ENCODE results near the gene HMCN2. TPM values are rescaled to one million over a fixed set of nuclear protein-coding genes. Genes with fewer than 3 reads are reported as not detected.

HMCN2 gene
- total RNA-seq, 1 experiment from 2014 or later = 5.6 TPM

GRCh38 chr9:130430232-130430631, 164.7 kb downstream of the HMCN2 start:
- H3K4me1 Mint-ChIP-seq = peaks cover 14% of the 10 kb centered on the region
- TF ChIP-seq CREM (CRISPR knock-in tag; IDR thresholded peaks at IDR 0.05) = no peak
- TF ChIP-seq, protein P1, sequence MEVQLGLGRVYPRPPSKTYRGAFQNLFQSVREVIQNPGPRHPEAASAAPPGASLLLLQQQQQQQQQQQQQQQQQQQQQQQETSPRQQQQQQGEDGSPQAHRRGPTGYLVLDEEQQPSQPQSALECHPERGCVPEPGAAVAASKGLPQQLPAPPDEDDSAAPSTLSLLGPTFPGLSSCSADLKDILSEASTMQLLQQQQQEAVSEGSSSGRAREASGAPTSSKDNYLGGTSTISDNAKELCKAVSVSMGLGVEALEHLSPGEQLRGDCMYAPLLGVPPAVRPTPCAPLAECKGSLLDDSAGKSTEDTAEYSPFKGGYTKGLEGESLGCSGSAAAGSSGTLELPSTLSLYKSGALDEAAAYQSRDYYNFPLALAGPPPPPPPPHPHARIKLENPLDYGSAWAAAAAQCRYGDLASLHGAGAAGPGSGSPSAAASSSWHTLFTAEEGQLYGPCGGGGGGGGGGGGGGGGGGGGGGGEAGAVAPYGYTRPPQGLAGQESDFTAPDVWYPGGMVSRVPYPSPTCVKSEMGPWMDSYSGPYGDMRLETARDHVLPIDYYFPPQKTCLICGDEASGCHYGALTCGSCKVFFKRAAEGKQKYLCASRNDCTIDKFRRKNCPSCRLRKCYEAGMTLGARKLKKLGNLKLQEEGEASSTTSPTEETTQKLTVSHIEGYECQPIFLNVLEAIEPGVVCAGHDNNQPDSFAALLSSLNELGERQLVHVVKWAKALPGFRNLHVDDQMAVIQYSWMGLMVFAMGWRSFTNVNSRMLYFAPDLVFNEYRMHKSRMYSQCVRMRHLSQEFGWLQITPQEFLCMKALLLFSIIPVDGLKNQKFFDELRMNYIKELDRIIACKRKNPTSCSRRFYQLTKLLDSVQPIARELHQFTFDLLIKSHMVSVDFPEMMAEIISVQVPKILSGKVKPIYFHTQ (CRISPR knock-in tag; IDR thresholded peaks at IDR 0.05) = no peak
- TF ChIP-seq NR2C2 (CRISPR knock-in tag; IDR thresholded peaks at IDR 0.05) = no peak
- TF ChIP-seq ZBTB43 (CRISPR knock-in tag; IDR thresholded peaks at IDR 0.05) = no peak
- POLR2A ChIA-PET = no interaction called here
- H3K4me3 Mint-ChIP-seq = no peak overlapping the region
- DNase-seq (ENCODE audit: low spot score) (no peak), ATAC-seq (no peak)
- H3K36me3 Mint-ChIP-seq = no peaks in the 10 kb centered on the region
- no peak overlapping the region for H3K27ac Mint-ChIP-seq
- no peaks in the 10 kb centered on the region for H3K9me3 Mint-ChIP-seq
- CTCF ChIA-PET = no interaction called here
- H3K27me3 Mint-ChIP-seq (ENCODE audit: low read depth) = peaks cover 30% of the 10 kb centered on the region

DNA sequence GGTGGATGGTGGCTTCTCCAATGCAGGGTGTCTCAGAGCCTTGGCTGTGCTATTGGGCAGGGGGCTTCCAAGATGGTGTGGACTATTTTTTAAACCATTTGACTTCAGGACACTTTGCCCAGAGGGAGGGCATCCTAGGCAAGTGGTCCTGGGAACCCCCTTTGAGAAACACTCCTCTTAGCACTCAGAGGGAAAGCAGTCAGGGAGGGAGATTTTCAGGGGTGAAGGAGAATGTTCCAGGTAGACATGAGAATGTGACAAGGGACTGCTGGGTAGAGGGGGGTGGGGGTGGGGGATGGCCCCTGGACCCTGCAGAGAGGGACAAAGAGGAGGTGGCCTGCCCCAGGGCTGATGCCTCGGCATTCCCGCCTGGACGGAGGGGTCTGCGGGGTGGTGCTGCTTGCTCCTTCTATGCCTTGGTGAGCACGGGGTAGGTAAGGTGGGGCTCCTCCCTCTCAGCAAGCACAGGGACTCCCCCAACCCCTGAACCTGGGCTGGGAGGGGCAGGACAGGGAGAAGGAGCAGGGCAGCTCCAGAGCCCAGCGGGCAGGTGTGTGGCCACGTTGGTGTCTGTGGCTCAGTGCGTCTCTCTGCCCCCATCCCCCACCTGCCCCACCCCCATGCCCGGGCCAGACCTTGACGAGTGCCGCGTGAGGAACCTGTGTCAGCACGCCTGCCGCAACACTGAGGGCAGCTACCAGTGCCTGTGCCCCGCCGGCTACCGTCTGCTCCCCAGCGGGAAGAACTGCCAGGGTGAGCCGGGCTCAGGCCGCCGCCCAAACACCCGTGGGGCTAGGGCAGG, 165.4 kb downstream of the HMCN2 start:
- Mint-ChIP-seq H3K27ac (no peak overlapping the region), H3K4me1 (peaks cover 14% of the 10 kb centered on the region), H3K36me3 (no peaks in the 10 kb centered on the region), H3K27me3 (ENCODE audit: low read depth) (peaks cover 32% of the 10 kb centered on the region), H3K4me3 (no peak overlapping the region), H3K9me3 (no peaks in the 10 kb centered on the region)
- no peak for ATAC-seq
- TF ChIP-seq, protein P2, sequence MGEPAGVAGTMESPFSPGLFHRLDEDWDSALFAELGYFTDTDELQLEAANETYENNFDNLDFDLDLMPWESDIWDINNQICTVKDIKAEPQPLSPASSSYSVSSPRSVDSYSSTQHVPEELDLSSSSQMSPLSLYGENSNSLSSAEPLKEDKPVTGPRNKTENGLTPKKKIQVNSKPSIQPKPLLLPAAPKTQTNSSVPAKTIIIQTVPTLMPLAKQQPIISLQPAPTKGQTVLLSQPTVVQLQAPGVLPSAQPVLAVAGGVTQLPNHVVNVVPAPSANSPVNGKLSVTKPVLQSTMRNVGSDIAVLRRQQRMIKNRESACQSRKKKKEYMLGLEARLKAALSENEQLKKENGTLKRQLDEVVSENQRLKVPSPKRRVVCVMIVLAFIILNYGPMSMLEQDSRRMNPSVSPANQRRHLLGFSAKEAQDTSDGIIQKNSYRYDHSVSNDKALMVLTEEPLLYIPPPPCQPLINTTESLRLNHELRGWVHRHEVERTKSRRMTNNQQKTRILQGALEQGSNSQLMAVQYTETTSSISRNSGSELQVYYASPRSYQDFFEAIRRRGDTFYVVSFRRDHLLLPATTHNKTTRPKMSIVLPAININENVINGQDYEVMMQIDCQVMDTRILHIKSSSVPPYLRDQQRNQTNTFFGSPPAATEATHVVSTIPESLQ (CRISPR knock-in tag; IDR thresholded peaks at IDR 0.05) = no peak
- ChIA-PET POLR2A (no interaction called here), CTCF (no interaction called here)
- DNase-seq (ENCODE audit: low spot score) = no peak

GRCh38 chr9:130431536-130432303, 166.2 kb downstream of the HMCN2 start:
- H3K36me3 Mint-ChIP-seq = no peaks in the 10 kb centered on the region
- CTCF ChIA-PET = no interaction called here
- POLR2A ChIA-PET = no interaction called here

More at GRCh38 chr9:130431536-130432303, 166.2 kb downstream of the HMCN2 start:
- peaks cover 35% of the 10 kb centered on the region for H3K27me3 Mint-ChIP-seq (ENCODE audit: low read depth)
- TF ChIP-seq ATF2 (CRISPR knock-in tag; IDR thresholded peaks at IDR 0.05; ENCODE audit: borderline replicate concordance, low read depth) = no peak
- no peak for TF ChIP-seq FOXK1 (CRISPR knock-in tag; IDR thresholded peaks at IDR 0.05)
- TF ChIP-seq ZNF232 (CRISPR knock-in tag; IDR thresholded peaks at IDR 0.05) = no peak
- TF ChIP-seq ZNF671 (CRISPR knock-in tag; IDR thresholded peaks at IDR 0.05) = no peak
- TF ChIP-seq MLX (CRISPR knock-in tag; IDR thresholded peaks at IDR 0.05) = no peak
- TF ChIP-seq RELA (CRISPR knock-in tag; IDR thresholded peaks at IDR 0.05; ENCODE audit: borderline replicate concordance) = no peak
- no peak for TF ChIP-seq ZNF416 (CRISPR knock-in tag; IDR thresholded peaks at IDR 0.05)
- no peak for TF ChIP-seq GRHL2 (CRISPR knock-in tag; IDR thresholded peaks at IDR 0.05; ENCODE audit: insufficient replicate concordance, severe bottlenecking)
- TF ChIP-seq JAZF1 (CRISPR knock-in tag; IDR thresholded peaks at IDR 0.05) = no peak
- TF ChIP-seq ZMAT4 (CRISPR knock-in tag; IDR thresholded peaks at IDR 0.05) = no peak
- no peak for TF ChIP-seq ESRRA (CRISPR knock-in tag; IDR thresholded peaks at IDR 0.05; ENCODE audit: borderline replicate concordance)
- TF ChIP-seq, protein P3, sequence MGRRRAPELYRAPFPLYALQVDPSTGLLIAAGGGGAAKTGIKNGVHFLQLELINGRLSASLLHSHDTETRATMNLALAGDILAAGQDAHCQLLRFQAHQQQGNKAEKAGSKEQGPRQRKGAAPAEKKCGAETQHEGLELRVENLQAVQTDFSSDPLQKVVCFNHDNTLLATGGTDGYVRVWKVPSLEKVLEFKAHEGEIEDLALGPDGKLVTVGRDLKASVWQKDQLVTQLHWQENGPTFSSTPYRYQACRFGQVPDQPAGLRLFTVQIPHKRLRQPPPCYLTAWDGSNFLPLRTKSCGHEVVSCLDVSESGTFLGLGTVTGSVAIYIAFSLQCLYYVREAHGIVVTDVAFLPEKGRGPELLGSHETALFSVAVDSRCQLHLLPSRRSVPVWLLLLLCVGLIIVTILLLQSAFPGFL (CRISPR knock-in tag; IDR thresholded peaks at IDR 0.05; ENCODE audit: borderline replicate concordance) = no peak
- H3K4me3 Mint-ChIP-seq = no peak overlapping the region
- no peak overlapping the region for H3K27ac Mint-ChIP-seq
- DNase-seq (ENCODE audit: low spot score) (no peak), ATAC-seq (no peak)
- no peaks in the 10 kb centered on the region for H3K9me3 Mint-ChIP-seq
- H3K4me1 Mint-ChIP-seq = peaks cover 12% of the 10 kb centered on the region

Measured in WTC11 (cell line).